Fibroblast of lung (primary cell): ENCODE measurements around the gene LCNL1.

Experiments used
- CTCF ChIP-seq, 2 donors: IDR thresholded peaks in 1 of 2; conservative IDR thresholded peaks in 1 of 2; 1 replicate in 1 of 2; 2 replicates in 1 of 2; pipeline ENCODE4 v1.5.1; 2011 to 2012; ENCODE audit warnings: low read length in 2 of 2, control low read depth in 1 of 2, inconsistent platforms in 1 of 2, low read depth in 1 of 2, mild to moderate bottlenecking in 1 of 2
- EZH2 ChIP-seq: IDR thresholded peaks from 2 replicates; pipeline ENCODE4 v1.5.1; 2012; ENCODE audit warnings: low read length, control low read depth, mild to moderate bottlenecking; ENCODE audit errors: missing control alignments

- TF ChIP-seq CTCF (conservative IDR thresholded peaks at IDR 0.05 in 1 of 2, IDR thresholded peaks at IDR 0.05 in 1 of 2; ENCODE audit: low read depth in 1 of 2, low read length in 2 of 2) (no peak), EZH2 (no peak)
Measured at GRCh38 chr9:137023157-137023556, 40.4 kb downstream of the LCNL1 start.
